OCI-LY1 (cell line): ENCODE data around the gene METTL2A.
A peak's percentile ranks its signal among the peaks of the same experiment; 100 is the strongest.
"Not testable (repeated sequence)": the region's sequence is repeated elsewhere in the genome, so short reads cannot be mapped to it uniquely, and the experiment has no call there.

Experiments used
- H2AFZ ChIP-seq: fragments of 200-600 bp; sonication (generic), shearing (Covaris generic); 2 replicates; pipeline ENCODE4 v1.6.0; 2014; ENCODE audit warnings: antibody characterized with exemption, mild to moderate bottlenecking, low read length
- H3F3A ChIP-seq: fragments of 200-600 bp; sonication (generic), shearing (Covaris generic); 2 replicates; pipeline ENCODE4 v1.6.0; 2014; ENCODE audit warnings: mild to moderate bottlenecking, antibody characterized with exemption, low read length, moderate library complexity; ENCODE audit not compliant: insufficient read depth
- H3K27ac ChIP-seq: fragments of 200-600 bp; sonication (generic); 2 replicates; pipeline ENCODE4 v1.5.1; 2014; ENCODE audit warnings: low read length, mixed run types, mild to moderate bottlenecking, low read depth; ENCODE audit not compliant: poor library complexity, severe bottlenecking
- H3K27me3 ChIP-seq: fragments of 200-600 bp; sonication (generic); 2 replicates; pipeline ENCODE4 v1.6.0; 2014; ENCODE audit warnings: antibody characterized with exemption, mild to moderate bottlenecking, low read length, moderate library complexity; ENCODE audit not compliant: insufficient read depth
- H3K36me3 ChIP-seq: fragments of 200-600 bp; sonication (generic); 2 replicates; pipeline ENCODE4 v1.6.1; 2014; ENCODE audit warnings: mild to moderate bottlenecking, antibody characterized with exemption, low read length, moderate library complexity, mixed read lengths; ENCODE audit not compliant: insufficient read depth
- H3K4me1 ChIP-seq: fragments of 200-600 bp; sonication (generic); 2 replicates; pipeline ENCODE4 v1.5.1; 2014; ENCODE audit warnings: mild to moderate bottlenecking, low read length, moderate library complexity; ENCODE audit not compliant: insufficient read depth, severe bottlenecking
- H3K4me2 ChIP-seq: fragments of 200-600 bp; sonication (generic), shearing (Covaris generic); 2 replicates; pipeline ENCODE4 v1.6.1; 2014; ENCODE audit warnings: low read length
- H3K4me3 ChIP-seq: fragments of 200-600 bp; sonication (generic); 2 replicates; pipeline ENCODE4 v1.5.1; 2014; ENCODE audit warnings: low read length, low read depth, mild to moderate bottlenecking, mixed read lengths; ENCODE audit not compliant: poor library complexity, severe bottlenecking
- H3K79me2 ChIP-seq: fragments of 200-600 bp; shearing (Covaris generic); 2 replicates; pipeline ENCODE4 v1.6.1; 2016; ENCODE audit warnings: mixed run types, low read length, mixed read lengths; ENCODE audit not compliant: insufficient read depth
- H3K9ac ChIP-seq: fragments of 200-600 bp; sonication (generic), shearing (Covaris generic); 2 replicates; pipeline ENCODE4 v1.6.1; 2014; ENCODE audit warnings: mild to moderate bottlenecking, low read length, mixed read lengths
- H3K9me2 ChIP-seq: fragments of 200-600 bp; sonication (generic), shearing (Covaris generic); 2 replicates; pipeline ENCODE4 v1.6.1; 2014; ENCODE audit warnings: low read depth, mild to moderate bottlenecking, low read length, mixed read lengths
- H3K9me3 ChIP-seq: fragments of 200-600 bp; shearing (Covaris generic); 2 replicates; pipeline ENCODE4 v1.6.1; 2014; ENCODE audit warnings: low read length, mixed read lengths
- H4K20me1 ChIP-seq: fragments of 200-600 bp; sonication (generic), shearing (Covaris generic); 2 replicates; pipeline ENCODE4 v1.6.0; 2016; ENCODE audit warnings: mild to moderate bottlenecking, low read length; ENCODE audit not compliant: insufficient read depth

METTL2A gene

GRCh38 chr17:62479639-62480258, 56.1 kb downstream of the METTL2A start:
- Histone ChIP-seq H3K9ac (peak overlapping the region; percentile 92), H3K27ac (peak overlapping the region; percentile 70), H3K79me2 (peaks cover 28% of the 10 kb centered on the region), H3K4me3 (peak overlapping the region; percentile 92), H3K36me3 (peaks cover 22% of the 10 kb centered on the region), H3K4me1 (peaks cover 29% of the 10 kb centered on the region), H3K4me2 (peak overlapping the region; percentile 98)
- not testable (repeated sequence) for H2AFZ ChIP-seq, H3K9me2 ChIP-seq, H4K20me1 ChIP-seq, H3K27me3 ChIP-seq, H3K9me3 ChIP-seq, H3F3A ChIP-seq

- not testable (repeated sequence) for H3K9ac ChIP-seq, H3K9me2 ChIP-seq, H3K27ac ChIP-seq, H3F3A ChIP-seq, H2AFZ ChIP-seq, H3K4me2 ChIP-seq, H3K9me3 ChIP-seq, H4K20me1 ChIP-seq, H3K4me3 ChIP-seq, H3K27me3 ChIP-seq
- peaks cover 49% of the 10 kb centered on the region for H3K79me2 ChIP-seq
- H3K36me3 ChIP-seq = peaks cover 31% of the 10 kb centered on the region
- peaks cover 18% of the 10 kb centered on the region for H3K4me1 ChIP-seq
These were observed 58.9 kb downstream of the METTL2A start for GRCh38 chr17:62482553-62482952.

- H2AFZ ChIP-seq, H3K4me1 ChIP-seq, H3K9me2 ChIP-seq, H3K4me3 ChIP-seq, H3F3A ChIP-seq, H4K20me1 ChIP-seq, H3K9ac ChIP-seq, H3K27ac ChIP-seq, H3K9me3 ChIP-seq, H3K27me3 ChIP-seq, H3K4me2 ChIP-seq: not testable (repeated sequence)
- peaks cover 46% of the 10 kb centered on the region for H3K36me3 ChIP-seq
- H3K79me2 ChIP-seq = peaks cover 70% of the 10 kb centered on the region
These were observed 67.3 kb downstream of the METTL2A start for GRCh38 chr17:62490990-62491389.

GRCh38 chr17:62493049-62493655, 69.5 kb downstream of the METTL2A start:
- H3K79me2 ChIP-seq = peaks cover 72% of the 10 kb centered on the region
- not testable (repeated sequence) for H3F3A ChIP-seq, H3K4me3 ChIP-seq, H3K27ac ChIP-seq, H3K4me2 ChIP-seq, H3K9ac ChIP-seq, H3K27me3 ChIP-seq, H3K4me1 ChIP-seq, H4K20me1 ChIP-seq, H3K9me2 ChIP-seq, H2AFZ ChIP-seq, H3K9me3 ChIP-seq
- H3K36me3 ChIP-seq = peaks cover 34% of the 10 kb centered on the region

- not testable (repeated sequence) for H4K20me1 ChIP-seq, H3K4me3 ChIP-seq, H3K4me2 ChIP-seq
These were observed 70.4 kb downstream of the METTL2A start for GRCh38 chr17:62494073-62494472.

GRCh38 chr17:62496344-62496743, 72.6 kb downstream of the METTL2A start:
- H3K79me2 ChIP-seq = peaks cover 63% of the 10 kb centered on the region
- peaks cover 20% of the 10 kb centered on the region for H3K36me3 ChIP-seq
- H4K20me1 ChIP-seq, H3K27ac ChIP-seq, H3K4me2 ChIP-seq, H3K9ac ChIP-seq, H3F3A ChIP-seq, H3K9me3 ChIP-seq, H3K4me1 ChIP-seq, H3K9me2 ChIP-seq, H3K27me3 ChIP-seq, H3K4me3 ChIP-seq, H2AFZ ChIP-seq: not testable (repeated sequence)

More at GRCh38 chr17:62494073-62494472, 70.4 kb downstream of the METTL2A start:
- not testable (repeated sequence) for H3K27ac ChIP-seq, H3K9me2 ChIP-seq, H3F3A ChIP-seq, H3K9ac ChIP-seq, H3K27me3 ChIP-seq, H3K9me3 ChIP-seq, H3K4me1 ChIP-seq, H2AFZ ChIP-seq
- Histone ChIP-seq H3K79me2 (peaks cover 67% of the 10 kb centered on the region), H3K36me3 (peaks cover 28% of the 10 kb centered on the region)

GRCh38 chr17:62498796-62499195, 75.1 kb downstream of the METTL2A start:
- not testable (repeated sequence) for H3K4me2 ChIP-seq, H3K36me3 ChIP-seq, H3F3A ChIP-seq, H3K4me3 ChIP-seq, H3K4me1 ChIP-seq, H3K27ac ChIP-seq, H3K9ac ChIP-seq, H3K9me2 ChIP-seq, H3K27me3 ChIP-seq, H3K9me3 ChIP-seq, H2AFZ ChIP-seq, H4K20me1 ChIP-seq
- peaks cover 54% of the 10 kb centered on the region for H3K79me2 ChIP-seq
